ENCODE results near the gene BRD9.
"Not testable (repeated sequence)": the region's sequence is repeated elsewhere in the genome, so short reads cannot be mapped to it uniquely, and the experiment has no call there.

DNA sequence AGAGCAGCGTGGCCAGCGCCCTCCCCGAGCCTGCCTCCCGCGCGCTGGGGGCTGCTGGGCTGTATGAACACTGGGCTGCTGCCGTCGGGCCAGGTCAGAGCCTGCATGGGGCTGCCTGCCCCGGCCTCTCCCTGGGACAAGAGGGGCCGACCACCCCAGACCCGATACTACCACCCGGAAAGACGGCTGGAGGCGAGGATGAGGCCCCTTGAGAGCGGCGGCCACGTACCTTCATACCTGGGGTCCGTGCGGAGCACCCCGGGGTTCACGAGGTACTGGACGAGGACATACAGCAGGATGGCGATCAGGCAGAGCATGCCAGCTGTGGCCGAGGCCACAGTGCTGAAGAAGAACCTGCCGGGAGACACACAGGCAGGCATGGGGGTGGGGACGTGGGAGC lies 49.2 kb downstream of the BRD9 start:
- TF ChIP-seq, protein P1, sequence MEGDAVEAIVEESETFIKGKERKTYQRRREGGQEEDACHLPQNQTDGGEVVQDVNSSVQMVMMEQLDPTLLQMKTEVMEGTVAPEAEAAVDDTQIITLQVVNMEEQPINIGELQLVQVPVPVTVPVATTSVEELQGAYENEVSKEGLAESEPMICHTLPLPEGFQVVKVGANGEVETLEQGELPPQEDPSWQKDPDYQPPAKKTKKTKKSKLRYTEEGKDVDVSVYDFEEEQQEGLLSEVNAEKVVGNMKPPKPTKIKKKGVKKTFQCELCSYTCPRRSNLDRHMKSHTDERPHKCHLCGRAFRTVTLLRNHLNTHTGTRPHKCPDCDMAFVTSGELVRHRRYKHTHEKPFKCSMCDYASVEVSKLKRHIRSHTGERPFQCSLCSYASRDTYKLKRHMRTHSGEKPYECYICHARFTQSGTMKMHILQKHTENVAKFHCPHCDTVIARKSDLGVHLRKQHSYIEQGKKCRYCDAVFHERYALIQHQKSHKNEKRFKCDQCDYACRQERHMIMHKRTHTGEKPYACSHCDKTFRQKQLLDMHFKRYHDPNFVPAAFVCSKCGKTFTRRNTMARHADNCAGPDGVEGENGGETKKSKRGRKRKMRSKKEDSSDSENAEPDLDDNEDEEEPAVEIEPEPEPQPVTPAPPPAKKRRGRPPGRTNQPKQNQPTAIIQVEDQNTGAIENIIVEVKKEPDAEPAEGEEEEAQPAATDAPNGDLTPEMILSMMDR (IDR thresholded peaks at IDR 0.05; ENCODE audit: low read depth, low read length): not testable (repeated sequence)
- TF ChIP-seq EZH2phosphoT487 (IDR thresholded peaks at IDR 0.05; ENCODE audit: low read depth): not testable (repeated sequence)
